Activated CD4-positive, CD25-positive, alpha-beta regulatory T cell (primary cell): ENCODE results near the gene CTXN1.
A peak's percentile ranks its signal among the peaks of the same experiment; 100 is the strongest.

Source experiments
- DNase-seq, 4 experiments: peaks; one replicate each; lab custom pipeline; 2025; lab: John Stamatoyannopoulos, UW

The CTXN1 gene

GRCh38 chr19:7914099-7914498 is 11.8 kb downstream of the CTXN1 start:
- DNase-seq = no peak

- no peak for DNase-seq
These were observed 12.3 kb downstream of the CTXN1 start for GRCh38 chr19:7913652-7914051.

GRCh38 chr19:7912697-7913564 is 13.0 kb downstream of the CTXN1 start:
- DNase-seq = no peak

GRCh38 chr19:7912144-7912696 is 13.7 kb downstream of the CTXN1 start:
- DNase-seq = no peak

GRCh38 chr19:7911508-7912143 is 14.3 kb downstream of the CTXN1 start:
- no peak for DNase-seq

GRCh38 chr19:7910321-7911161 is 15.4 kb downstream of the CTXN1 start:
- no peak for DNase-seq

- no peak for DNase-seq
These were observed 16.4 kb downstream of the CTXN1 start for GRCh38 chr19:7909471-7910067.

- no peak for DNase-seq
These were observed 17.0 kb downstream of the CTXN1 start for GRCh38 chr19:7908742-7909461.

- DNase-seq = no peak
These were observed 17.7 kb downstream of the CTXN1 start for GRCh38 chr19:7908078-7908699.

GRCh38 chr19:7907544-7907943 is 18.4 kb downstream of the CTXN1 start:
- no peak for DNase-seq

- DNase-seq = no peak
These were observed 18.8 kb downstream of the CTXN1 start for GRCh38 chr19:7907122-7907521.

GRCh38 chr19:7905859-7906258 is 20.1 kb downstream of the CTXN1 start:
- DNase-seq = no peak

GRCh38 chr19:7905268-7905667 is 20.7 kb downstream of the CTXN1 start:
- no peak for DNase-seq

GRCh38 chr19:7904074-7905020 is 21.6 kb downstream of the CTXN1 start:
- peak; percentile 63 to 82 (median 72) for DNase-seq

GRCh38 chr19:7903244-7904073 is 22.5 kb downstream of the CTXN1 start, which contains the start of gene MAP2K7:
Gene MAP2K7 (plus strand): TSS chr19:7903877. CDS start chr19:7903945, 68 bp downstream.
- DNase-seq = peak; percentile 100

- DNase-seq = no peak
These were observed 23.1 kb downstream of the CTXN1 start for GRCh38 chr19:7902796-7903243.

GRCh38 chr19:7901337-7901736 is 24.6 kb downstream of the CTXN1 start:
- DNase-seq = no peak

GRCh38 chr19:7900931-7901330 is 25.0 kb downstream of the CTXN1 start:
- DNase-seq = no peak
